Vagina (tissue), 2 donors: ENCODE results near the gene CBFA2T2. TPM values are rescaled to one million over a fixed set of nuclear protein-coding genes. Genes with fewer than 3 reads are reported as not detected.

ENCODE experiments used
- DNase-seq, 2 donors: peaks; one replicate each; pipeline ENCODE4 v3.0.0-alpha.2; 2017; ENCODE audit errors: extremely low spot score in 2 of 2
- H3K27ac ChIP-seq: fragments of 200-600 bp; sonication (generic); one replicate; pipeline ENCODE4 v1.5.1; 2019
- H3K27me3 ChIP-seq: fragments of 200-600 bp; sonication (generic); one replicate; pipeline ENCODE4 v1.5.1; 2019
- H3K36me3 ChIP-seq, 2 donors: fragments of 200-600 bp; sonication (generic); one replicate each; pipeline ENCODE4 v1.5.1; 2017 to 2019
- H3K4me1 ChIP-seq: fragments of 200-600 bp; sonication (generic); one replicate; pipeline ENCODE4 v1.5.1; 2019
- H3K4me3 ChIP-seq, 2 donors: fragments of 200-600 bp; sonication (generic); 1 replicate in 1 of 2; 2 replicates in 1 of 2; pipeline ENCODE4 v1.5.1; 2016 to 2019
- H3K9me3 ChIP-seq: fragments of 200-600 bp; sonication (generic); one replicate; pipeline ENCODE4 v1.5.1; 2019
- CTCF ChIP-seq, 3 experiments: fragments of 450-650 bp in 2 of 3; fragments of 200-600 bp in 1 of 3; sonication (generic) in 1 of 3; IDR thresholded peaks; one replicate each; pipeline ENCODE4 v1.5.1; 2017 to 2019; ENCODE audit warnings: antibody characterized with exemption in 3 of 3, mild to moderate bottlenecking in 2 of 3, moderate library complexity in 2 of 3
- POLR2A ChIP-seq, 2 donors: fragments of 450-650 bp; IDR thresholded peaks; one replicate each; pipeline ENCODE4 v1.6.1; 2017; ENCODE audit warnings: antibody characterized with exemption in 2 of 2, mild to moderate bottlenecking in 2 of 2, moderate library complexity in 2 of 2
- POLR2AphosphoS5 ChIP-seq, 2 donors: sonication (generic); formaldehyde crosslinking; IDR thresholded peaks; one replicate each; pipeline ENCODE4 v1.9.0; 2017; ENCODE audit warnings: antibody characterized with exemption in 2 of 2, mild to moderate bottlenecking in 2 of 2, low read depth in 1 of 2; ENCODE audit not compliant: insufficient read depth in 1 of 2
- intact Hi-C: fragments of 100-400 bp; cut with DNase I; formaldehyde crosslinking; loops from one replicate; pipeline ENCODE4 v1.15.1; 2023
- total RNA-seq: library from RNA; depleted of rRNA; stranded (reverse); fragments of >200 nt; gene quantifications from one replicate; pipeline ENCODE4 v1.2.3, GENCODE V29; 2016

Gene CBFA2T2
- total RNA-seq, 1 donor from 2014 or later, result 34.9 TPM

GRCh38 chr20:33563788-33564187 lies 73.9 kb downstream of the CBFA2T2 start:
- Histone ChIP-seq H3K36me3 (no peaks in the 10 kb centered on the region), H3K27ac (no peak overlapping the region)
- intact Hi-C loops, result no loop called here

GRCh38 chr20:33566781-33567603 lies 77.1 kb downstream of the CBFA2T2 start:
- DNase-seq, result no peak
- Histone ChIP-seq H3K4me1 (peaks cover 66% of the 10 kb centered on the region), H3K36me3 (no peaks in the 10 kb centered on the region), H3K27me3 (no peaks in the 10 kb centered on the region), H3K4me3 (no peak overlapping the region), H3K27ac (no peak overlapping the region), H3K9me3 (no peaks in the 10 kb centered on the region)
- intact Hi-C loops, result no loop called here
- TF ChIP-seq POLR2A (IDR thresholded peaks at IDR 0.05) (no peak), CTCF (IDR thresholded peaks at IDR 0.05) (no peak), POLR2AphosphoS5 (IDR thresholded peaks at IDR 0.05; ENCODE audit: insufficient read depth in 1 of 2, low read depth in 1 of 2) (no peak)

More at GRCh38 chr20:33563788-33564187, 73.9 kb downstream of the CBFA2T2 start:
- Histone ChIP-seq H3K4me3 (no peak overlapping the region), H3K27me3 (no peaks in the 10 kb centered on the region), H3K4me1 (peaks cover 51% of the 10 kb centered on the region), H3K9me3 (no peaks in the 10 kb centered on the region)
- DNase-seq, result no peak
- no peak for TF ChIP-seq POLR2A (IDR thresholded peaks at IDR 0.05)
- TF ChIP-seq POLR2AphosphoS5 (IDR thresholded peaks at IDR 0.05; ENCODE audit: insufficient read depth in 1 of 2, low read depth in 1 of 2), result no peak

GRCh38 chr20:33567949-33568348 lies 78.1 kb downstream of the CBFA2T2 start:
- Histone ChIP-seq H3K4me3 (no peak overlapping the region), H3K27me3 (no peaks in the 10 kb centered on the region), H3K27ac (no peak overlapping the region), H3K36me3 (no peaks in the 10 kb centered on the region), H3K9me3 (no peaks in the 10 kb centered on the region), H3K4me1 (peaks cover 63% of the 10 kb centered on the region)
- DNase-seq, result no peak
- intact Hi-C loops, result no loop called here
- TF ChIP-seq POLR2AphosphoS5 (IDR thresholded peaks at IDR 0.05; ENCODE audit: insufficient read depth in 1 of 2, low read depth in 1 of 2) (no peak), POLR2A (IDR thresholded peaks at IDR 0.05) (no peak), CTCF (IDR thresholded peaks at IDR 0.05) (no peak)

GRCh38 chr20:33568378-33568777 lies 78.5 kb downstream of the CBFA2T2 start:
- Histone ChIP-seq H3K27me3 (no peaks in the 10 kb centered on the region), H3K4me1 (peaks cover 59% of the 10 kb centered on the region), H3K27ac (peak overlapping the region; percentile 21), H3K9me3 (no peaks in the 10 kb centered on the region), H3K36me3 (no peaks in the 10 kb centered on the region), H3K4me3 (no peak overlapping the region)
- TF ChIP-seq POLR2AphosphoS5 (IDR thresholded peaks at IDR 0.05; ENCODE audit: insufficient read depth in 1 of 2, low read depth in 1 of 2) (no peak), CTCF (IDR thresholded peaks at IDR 0.05) (no peak), POLR2A (IDR thresholded peaks at IDR 0.05) (no peak)
- DNase-seq, result no peak
- intact Hi-C loops, result no loop called here

- H3K9me3 ChIP-seq, result no peaks in the 10 kb centered on the region
- H3K27ac ChIP-seq, result peak overlapping the region; percentile 21
- TF ChIP-seq POLR2AphosphoS5 (IDR thresholded peaks at IDR 0.05; ENCODE audit: insufficient read depth in 1 of 2, low read depth in 1 of 2), result no peak
- TF ChIP-seq CTCF (IDR thresholded peaks at IDR 0.05), result no peak
- TF ChIP-seq POLR2A (IDR thresholded peaks at IDR 0.05), result no peak
- no peaks in the 10 kb centered on the region for H3K36me3 ChIP-seq
- H3K27me3 ChIP-seq, result no peaks in the 10 kb centered on the region
- intact Hi-C loops, result no loop called here
- peaks cover 51% of the 10 kb centered on the region for H3K4me1 ChIP-seq
- DNase-seq, result no peak
- no peak overlapping the region for H3K4me3 ChIP-seq
Measured at GRCh38 chr20:33568868-33569801, 79.2 kb downstream of the CBFA2T2 start.
